Activated CD8-positive, alpha-beta memory T cell treated with anti-CD3 and anti-CD28 coated beads for 36 hours (primary cell): Measurements from ENCODE around the gene VASP. TPM values are rescaled to one million over a fixed set of nuclear protein-coding genes. Genes with fewer than 3 reads are reported as not detected.

Experiments
- CTCF ChIA-PET: fragments of 350-600 bp; sonication (Branson Sonifier 250); formaldehyde crosslinking; loops from one replicate; lab custom pipeline; 2021; ENCODE audit warnings: antibody characterized with exemption; lab: Charles Lee
- POLR2A ChIA-PET: fragments of 350-600 bp; sonication (Branson Sonifier 250); formaldehyde crosslinking; loops from one replicate; lab custom pipeline; 2021; ENCODE audit warnings: antibody characterized with exemption; lab: Charles Lee
- total RNA-seq, 2 experiments: library from RNA; stranded (reverse); gene quantifications; one replicate each; pipeline ENCODE4 v1.2.3, GENCODE V29; 2021

Gene VASP
- total RNA-seq, result 100 to 1,000 TPM; 186 to 193 TPM

GRCh38 chr19:45506989-45507871 is at the start of gene VASP:
TSS of gene VASP (plus strand) at chr19:45507479. CDS start at chr19:45507772, 293 bp downstream.
- CTCF ChIA-PET, result interaction anchor here (1.4 to 1.6 kb wide), 2 partner anchors 13 to 135 kb away, joined by 5 to 7 read pairs; no protein-coding TSS in a partner anchor
- POLR2A ChIA-PET, result interaction anchor here (0.5 to 1.3 kb wide), 3 partner anchors 56 to 137 kb away, joined by 3 to 10 read pairs (median 4); no protein-coding TSS in a partner anchor

- ChIA-PET POLR2A (interaction anchor here (0.6 kb wide), 1 partner anchor 195 kb away, joined by 6 read pairs; no protein-coding TSS in a partner anchor), CTCF (interaction anchor here (0.8 to 2.6 kb wide), 3 partner anchors 10 to 224 kb away, joined by 3 to 18 read pairs (median 4); partner anchors contain the start of gene FOSB)
Observed at GRCh38 chr19:45457776-45458175, 49.5 kb upstream of the VASP start.

- ChIA-PET POLR2A (no interaction called here), CTCF (interaction anchor here (2.1 to 3.1 kb wide), 3 partner anchors 18 to 24 kb away, joined by 6 to 12 read pairs (median 11); no protein-coding TSS in a partner anchor)
Observed at GRCh38 chr19:45460807-45461347, 46.4 kb upstream of the VASP start.

- ChIA-PET CTCF (interaction anchor here (1.1 to 3.1 kb wide), 4 partner anchors 16 to 23 kb away, joined by 3 to 12 read pairs (median 8); no protein-coding TSS in a partner anchor), POLR2A (no interaction called here)
Observed at GRCh38 chr19:45462174-45462573, 45.1 kb upstream of the VASP start.

- CTCF ChIA-PET, result interaction anchor here (0.5 to 3.1 kb wide), 4 partner anchors 15 to 179 kb away, joined by 3 to 12 read pairs (median 6); no protein-coding TSS in a partner anchor
- POLR2A ChIA-PET, result no interaction called here
Observed at GRCh38 chr19:45463241-45463640, 44.0 kb upstream of the VASP start.

- ChIA-PET POLR2A (no interaction called here), CTCF (interaction anchor here (2.5 kb wide), 1 partner anchor 25 kb away, joined by 6 read pairs; no protein-coding TSS in a partner anchor)
Observed at GRCh38 chr19:45464274-45464673, 43.0 kb upstream of the VASP start.

- ChIA-PET CTCF (interaction anchor here (2.5 kb wide), 1 partner anchor 25 kb away, joined by 6 read pairs; no protein-coding TSS in a partner anchor), POLR2A (no interaction called here)
Observed at GRCh38 chr19:45464852-45465441, 42.3 kb upstream of the VASP start.

GRCh38 chr19:45467115-45467455 is 40.2 kb upstream of the VASP start:
- POLR2A ChIA-PET, result interaction anchor here (0.6 to 3.1 kb wide), 7 partner anchors 10 to 374 kb away, joined by 3 to 26 read pairs (median 6); no protein-coding TSS in a partner anchor
- CTCF ChIA-PET, result interaction anchor here (0.6 to 17.2 kb wide), 10 partner anchors 9 to 67 kb away, joined by 3 to 282 read pairs (median 8); no protein-coding TSS in a partner anchor

- ChIA-PET CTCF (interaction anchor here (0.6 to 17.2 kb wide), 8 partner anchors 9 to 68 kb away, joined by 3 to 282 read pairs (median 16); no protein-coding TSS in a partner anchor), POLR2A (interaction anchor here (0.6 to 3.1 kb wide), 7 partner anchors 11 to 714 kb away, joined by 3 to 26 read pairs (median 5); no protein-coding TSS in a partner anchor)
Observed at GRCh38 chr19:45467456-45468158, 39.7 kb upstream of the VASP start, which contains the start of gene FOSB. TSS of gene FOSB (plus strand) at chr19:45467996. CDS start at chr19:45468587, 591 bp downstream.

- ChIA-PET CTCF (interaction anchor here (1.3 to 17.2 kb wide), 7 partner anchors 10 to 30 kb away, joined by 4 to 282 read pairs (median 20); no protein-coding TSS in a partner anchor), POLR2A (interaction anchor here (0.6 to 3.1 kb wide), 6 partner anchors 10 to 715 kb away, joined by 3 to 26 read pairs (median 6); no protein-coding TSS in a partner anchor)
Observed at GRCh38 chr19:45468159-45468651, 39.1 kb upstream of the VASP start.

- POLR2A ChIA-PET, result interaction anchor here (0.6 to 3.1 kb wide), 7 partner anchors 10 to 394 kb away, joined by 3 to 26 read pairs (median 5); partner anchors contain the start of gene SYMPK
- CTCF ChIA-PET, result interaction anchor here (1.6 to 17.2 kb wide), 5 partner anchors 9 to 30 kb away, joined by 11 to 282 read pairs (median 24); no protein-coding TSS in a partner anchor
Observed at GRCh38 chr19:45468803-45469131, 38.5 kb upstream of the VASP start.

- ChIA-PET POLR2A (interaction anchor here (0.6 to 3.1 kb wide), 6 partner anchors 9 to 394 kb away, joined by 3 to 26 read pairs (median 4); partner anchors contain the start of gene SYMPK), CTCF (interaction anchor here (0.9 to 17.2 kb wide), 5 partner anchors 9 to 43 kb away, joined by 3 to 282 read pairs (median 24); no protein-coding TSS in a partner anchor)
Observed at GRCh38 chr19:45469132-45469944, 37.9 kb upstream of the VASP start.

GRCh38 chr19:45469945-45470761 is 37.1 kb upstream of the VASP start:
- CTCF ChIA-PET, result interaction anchor here (0.9 to 17.2 kb wide), 6 partner anchors 8 to 42 kb away, joined by 3 to 282 read pairs (median 22); no protein-coding TSS in a partner anchor
- POLR2A ChIA-PET, result interaction anchor here (1.1 to 3.1 kb wide), 3 partner anchors 8 to 31 kb away, joined by 5 to 26 read pairs (median 5); no protein-coding TSS in a partner anchor

GRCh38 chr19:45470762-45471081 is 36.6 kb upstream of the VASP start:
- POLR2A ChIA-PET, result no interaction called here
- CTCF ChIA-PET, result interaction anchor here (1.1 to 17.2 kb wide), 2 partner anchors 21 to 32 kb away, joined by 5 to 282 read pairs; no protein-coding TSS in a partner anchor

- ChIA-PET CTCF (interaction anchor here (1.1 to 17.2 kb wide), 3 partner anchors 22 to 33 kb away, joined by 4 to 282 read pairs (median 5); no protein-coding TSS in a partner anchor), POLR2A (no interaction called here)
Observed at GRCh38 chr19:45471111-45471930, 36.0 kb upstream of the VASP start.
